SJSA1 (cell line): Measurements from ENCODE around the gene CCSER1. TPM values are rescaled to one million over a fixed set of nuclear protein-coding genes. Genes with fewer than 3 reads are reported as not detected.

Source experiments
- DNase-seq, 2 experiments: peaks; one replicate each; pipeline ENCODE4 v3.0.0-alpha.2; 2015 to 2020; ENCODE audit warnings: low spot score in 2 of 2, low read depth in 1 of 2
- H3K27ac ChIP-seq: fragments of 250-450 bp; sonication (Bioruptor Pico); 2 replicates; pipeline ENCODE4 v1.5.1; 2020; ENCODE audit warnings: mild to moderate bottlenecking, moderate library complexity
- H3K27me3 ChIP-seq: fragments of 250-450 bp; sonication (Bioruptor Pico); replicated peaks from 2 replicates; pipeline ENCODE4 v1.5.1; 2020; ENCODE audit warnings: mild to moderate bottlenecking, moderate library complexity
- H3K36me3 ChIP-seq: fragments of 250-450 bp; sonication (Bioruptor Pico); 2 replicates; pipeline ENCODE4 v1.5.1; 2020; ENCODE audit warnings: mild to moderate bottlenecking
- H3K4me1 ChIP-seq: fragments of 250-450 bp; sonication (Bioruptor Pico); replicated peaks from 2 replicates; pipeline ENCODE4 v1.6.1; 2021; ENCODE audit warnings: mild to moderate bottlenecking
- H3K4me3 ChIP-seq: fragments of 250-450 bp; sonication (Bioruptor Pico); 2 replicates; pipeline ENCODE4 v1.5.1; 2020; ENCODE audit warnings: mild to moderate bottlenecking
- H3K9me3 ChIP-seq: fragments of 250-450 bp; sonication (Bioruptor Pico); replicated peaks from 2 replicates; pipeline ENCODE4 v1.5.1; 2020; ENCODE audit warnings: mild to moderate bottlenecking
- total RNA-seq: library from RNA; depleted of rRNA; stranded (reverse); fragments of >200 nt; shearing (Covaris generic); gene quantifications from 2 replicates; pipeline ENCODE4 v1.2.3, GENCODE V29; 2014

The CCSER1 gene
- total RNA-seq, 1 experiment from 2014 or later = not detected

DNA sequence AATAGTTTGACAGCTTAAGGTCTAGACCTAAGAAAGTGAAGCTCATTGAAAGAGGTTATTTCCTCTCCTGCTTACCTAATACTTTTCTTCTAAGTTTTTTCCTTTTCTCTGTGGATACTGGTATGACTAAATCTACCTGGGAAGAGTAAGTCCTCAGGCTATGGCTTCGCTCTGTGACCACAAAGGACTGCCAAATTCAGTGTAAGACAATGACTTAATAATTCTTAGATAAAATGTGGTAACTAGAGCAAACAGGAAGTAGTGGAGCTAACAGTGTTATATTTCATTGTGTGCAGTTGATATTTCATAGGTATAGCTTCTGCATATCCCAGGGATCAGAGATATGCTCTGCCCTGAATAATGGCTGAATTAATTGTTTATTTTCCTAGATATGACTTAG lies 418.9 kb downstream of the CCSER1 start:
- Histone ChIP-seq H3K27ac (no peak overlapping the region), H3K36me3 (no peaks in the 10 kb centered on the region), H3K27me3 (no peaks in the 10 kb centered on the region), H3K4me1 (no peaks in the 10 kb centered on the region), H3K4me3 (no peak overlapping the region), H3K9me3 (no peaks in the 10 kb centered on the region)
- no peak for DNase-seq

DNA sequence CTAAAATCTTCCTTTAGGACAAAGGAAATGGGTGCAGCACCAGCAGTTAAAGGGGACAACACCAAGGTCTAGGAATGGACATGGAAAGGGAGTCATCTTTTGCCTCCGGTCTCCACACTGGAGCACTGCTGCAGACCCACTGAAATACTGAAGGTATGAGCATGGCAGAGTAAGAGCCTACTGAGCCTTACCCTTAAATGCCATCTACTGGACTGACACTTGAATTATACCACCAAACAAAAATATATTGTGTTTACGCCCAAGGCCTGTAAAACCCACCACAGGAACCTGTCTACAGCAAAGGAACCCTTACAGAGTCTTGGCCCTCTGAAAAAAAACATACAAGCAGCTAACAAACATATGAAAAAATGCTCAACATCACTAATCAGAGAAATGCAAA lies 443.4 kb downstream of the CCSER1 start:
- Histone ChIP-seq H3K9me3 (no peaks in the 10 kb centered on the region), H3K27me3 (no peaks in the 10 kb centered on the region)
- no peak for DNase-seq

DNA sequence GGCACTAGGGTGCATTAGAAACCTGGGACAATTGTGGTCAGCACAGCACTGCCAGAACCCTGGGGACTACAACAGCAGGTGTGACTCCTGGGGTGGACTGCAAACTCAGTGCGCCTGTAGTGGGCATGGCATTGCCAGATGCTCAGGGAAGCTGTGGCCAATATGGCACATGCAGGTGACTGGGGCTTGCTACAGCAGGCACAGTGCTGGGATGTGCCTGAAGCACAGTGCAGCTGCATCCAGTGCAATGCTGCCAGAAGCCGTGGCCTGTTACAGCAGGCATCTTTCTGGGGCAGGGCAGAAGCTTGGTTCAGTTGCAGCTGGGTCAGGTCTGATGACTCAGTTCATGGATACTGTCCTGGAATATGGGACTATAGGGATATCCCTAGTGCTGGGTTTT lies 445.8 kb downstream of the CCSER1 start:
- H3K36me3 ChIP-seq = no peaks in the 10 kb centered on the region
- no peaks in the 10 kb centered on the region for H3K4me1 ChIP-seq
- H3K27me3 ChIP-seq = no peaks in the 10 kb centered on the region
- DNase-seq = no peak
- no peak overlapping the region for H3K27ac ChIP-seq
- H3K4me3 ChIP-seq = no peak overlapping the region
- no peaks in the 10 kb centered on the region for H3K9me3 ChIP-seq

More for the DNA sequence above, 443.4 kb downstream of the CCSER1 start:
- no peak overlapping the region for H3K27ac ChIP-seq
- H3K4me3 ChIP-seq = no peak overlapping the region
- no peaks in the 10 kb centered on the region for H3K4me1 ChIP-seq
- H3K36me3 ChIP-seq = no peaks in the 10 kb centered on the region

DNA sequence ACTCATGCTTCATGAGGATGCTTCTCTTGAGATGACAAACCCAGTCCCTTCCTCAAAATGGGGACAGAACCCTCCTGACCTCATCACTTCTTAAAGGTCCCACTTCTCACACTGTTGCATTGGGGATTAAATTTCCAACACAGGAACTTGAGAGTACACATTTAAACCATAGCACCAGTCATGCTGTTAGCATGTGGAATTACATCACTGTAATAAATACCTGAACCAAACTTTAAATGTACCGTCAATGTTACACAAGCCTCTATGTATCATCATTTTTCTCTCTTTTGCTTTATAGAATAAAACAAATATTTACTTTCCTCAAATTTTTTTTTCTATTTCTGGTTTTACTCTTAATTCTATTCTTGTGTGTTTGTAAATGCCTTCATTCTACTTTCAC lies 448.2 kb downstream of the CCSER1 start:
- Histone ChIP-seq H3K4me3 (no peak overlapping the region), H3K9me3 (no peaks in the 10 kb centered on the region), H3K4me1 (no peaks in the 10 kb centered on the region), H3K27ac (no peak overlapping the region), H3K36me3 (no peaks in the 10 kb centered on the region), H3K27me3 (no peaks in the 10 kb centered on the region)
- no peak for DNase-seq

DNA sequence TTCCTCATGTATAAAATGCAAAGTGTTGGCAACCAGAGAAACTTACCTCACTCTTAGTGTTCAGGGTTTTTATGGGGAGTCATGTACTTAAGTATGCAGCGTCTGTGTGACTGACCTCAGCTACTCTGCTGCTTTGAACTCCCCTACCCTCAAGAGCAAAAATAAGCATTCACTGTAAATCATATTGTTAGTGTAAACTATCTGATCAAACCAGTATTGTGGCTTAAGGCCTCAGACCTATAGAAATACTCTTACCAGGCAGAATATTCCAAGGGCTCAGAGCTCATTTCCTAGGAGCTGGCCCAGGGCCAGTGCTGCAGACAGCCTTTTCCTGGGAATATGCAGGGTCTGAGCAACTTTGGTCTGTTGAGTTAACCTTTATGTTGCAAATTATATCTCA lies 453.1 kb downstream of the CCSER1 start:
- H3K9me3 ChIP-seq = no peaks in the 10 kb centered on the region
- no peak for DNase-seq
- no peaks in the 10 kb centered on the region for H3K27me3 ChIP-seq
- no peaks in the 10 kb centered on the region for H3K36me3 ChIP-seq
- no peak overlapping the region for H3K27ac ChIP-seq
- H3K4me1 ChIP-seq = no peaks in the 10 kb centered on the region
- no peak overlapping the region for H3K4me3 ChIP-seq

DNA sequence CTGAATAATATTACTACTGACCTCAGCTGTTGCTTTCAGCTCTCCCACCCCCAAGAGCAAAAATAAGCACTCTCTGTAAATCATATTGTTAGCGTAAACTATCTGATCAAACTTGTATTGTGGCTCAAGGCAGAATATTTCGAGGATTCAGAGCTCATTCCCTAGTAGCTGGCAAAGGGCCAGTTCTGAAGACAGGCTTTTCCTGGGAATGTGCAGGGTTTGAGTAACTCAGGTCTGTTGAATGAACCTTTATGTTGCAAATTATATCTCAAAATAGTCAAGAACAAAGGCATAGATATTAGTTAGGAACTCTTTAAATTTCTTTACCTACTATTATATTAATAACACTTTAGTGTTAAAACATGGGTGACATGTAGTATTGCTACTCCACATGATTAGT lies 454.9 kb downstream of the CCSER1 start:
- H3K9me3 ChIP-seq = no peaks in the 10 kb centered on the region
- H3K27me3 ChIP-seq = no peaks in the 10 kb centered on the region
- H3K4me3 ChIP-seq = no peak overlapping the region
- no peaks in the 10 kb centered on the region for H3K36me3 ChIP-seq
- no peak for DNase-seq
- no peaks in the 10 kb centered on the region for H3K4me1 ChIP-seq
- no peak overlapping the region for H3K27ac ChIP-seq

DNA sequence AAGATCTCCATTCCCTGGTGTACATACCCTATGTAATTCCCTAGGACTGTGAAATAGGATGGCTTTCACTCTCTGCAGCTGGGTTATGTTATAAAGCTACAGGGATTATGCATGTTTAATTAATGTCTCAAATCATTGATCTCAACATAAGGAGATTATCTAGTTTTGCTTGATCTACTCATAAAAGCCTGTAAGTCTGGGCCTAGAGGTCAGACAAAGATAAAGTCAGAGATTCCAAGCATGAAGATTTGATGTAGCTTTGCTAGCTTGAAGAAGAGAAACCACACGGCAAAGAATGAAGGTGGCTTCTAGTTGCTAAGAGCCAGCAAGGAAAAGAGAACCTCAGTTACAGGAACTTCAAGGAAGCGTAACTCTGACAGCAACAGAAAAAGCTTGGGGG lies 456.9 kb downstream of the CCSER1 start:
- Histone ChIP-seq H3K27ac (no peak overlapping the region), H3K27me3 (no peaks in the 10 kb centered on the region), H3K36me3 (no peaks in the 10 kb centered on the region), H3K4me1 (no peaks in the 10 kb centered on the region), H3K9me3 (no peaks in the 10 kb centered on the region), H3K4me3 (no peak overlapping the region)
- DNase-seq = no peak

- Histone ChIP-seq H3K36me3 (no peaks in the 10 kb centered on the region), H3K27me3 (no peaks in the 10 kb centered on the region), H3K27ac (no peak overlapping the region)
Measured at GRCh38 chr4:90585961-90586360, 458.8 kb downstream of the CCSER1 start.

GRCh38 chr4:90586799-90587198 lies 459.6 kb downstream of the CCSER1 start:
- DNase-seq = no peak
- Histone ChIP-seq H3K4me3 (no peak overlapping the region), H3K36me3 (no peaks in the 10 kb centered on the region), H3K4me1 (no peaks in the 10 kb centered on the region), H3K27me3 (no peaks in the 10 kb centered on the region), H3K9me3 (no peaks in the 10 kb centered on the region), H3K27ac (no peak overlapping the region)

More at GRCh38 chr4:90585961-90586360, 458.8 kb downstream of the CCSER1 start:
- Histone ChIP-seq H3K4me1 (no peaks in the 10 kb centered on the region), H3K9me3 (no peaks in the 10 kb centered on the region), H3K4me3 (no peak overlapping the region)
- DNase-seq = no peak

DNA sequence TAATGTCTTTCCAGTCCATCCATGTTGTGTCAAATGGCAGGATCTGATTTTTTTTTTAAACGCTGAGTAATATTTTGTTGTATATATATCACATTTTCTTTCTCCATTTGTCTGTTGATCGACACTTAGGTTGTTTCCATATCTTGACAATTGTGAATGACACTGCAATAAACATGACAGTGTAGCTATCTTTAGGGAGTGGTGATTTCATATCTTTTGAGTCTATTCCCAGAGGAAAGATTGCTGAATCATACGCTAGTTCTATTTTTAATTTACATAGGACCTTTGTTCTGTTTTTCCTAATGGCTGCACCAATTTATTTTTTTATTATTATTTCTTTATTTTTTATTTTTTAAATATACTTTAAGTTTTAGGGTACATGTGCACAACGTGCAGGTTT lies 470.7 kb downstream of the CCSER1 start:
- no peak overlapping the region for H3K27ac ChIP-seq
- H3K27me3 ChIP-seq = no peaks in the 10 kb centered on the region
- H3K4me3 ChIP-seq = no peak overlapping the region
- no peaks in the 10 kb centered on the region for H3K9me3 ChIP-seq
- H3K36me3 ChIP-seq = no peaks in the 10 kb centered on the region
- no peak for DNase-seq
- H3K4me1 ChIP-seq = no peaks in the 10 kb centered on the region

- Histone ChIP-seq H3K4me1 (no peaks in the 10 kb centered on the region), H3K36me3 (no peaks in the 10 kb centered on the region), H3K27me3 (no peaks in the 10 kb centered on the region), H3K9me3 (no peaks in the 10 kb centered on the region), H3K27ac (no peak overlapping the region), H3K4me3 (no peak overlapping the region)
- DNase-seq = no peak
Measured at GRCh38 chr4:90598741-90599140, 471.5 kb downstream of the CCSER1 start.

- no peak overlapping the region for H3K4me3 ChIP-seq
- no peak for DNase-seq
Measured at GRCh38 chr4:90602726-90603125, 475.5 kb downstream of the CCSER1 start.

GRCh38 chr4:90603540-90603939 lies 476.3 kb downstream of the CCSER1 start:
- no peaks in the 10 kb centered on the region for H3K4me1 ChIP-seq
- H3K36me3 ChIP-seq = no peaks in the 10 kb centered on the region
- H3K27me3 ChIP-seq = no peaks in the 10 kb centered on the region
- no peak for DNase-seq
- H3K9me3 ChIP-seq = no peaks in the 10 kb centered on the region
- no peak overlapping the region for H3K4me3 ChIP-seq
- H3K27ac ChIP-seq = no peak overlapping the region

More at GRCh38 chr4:90602726-90603125, 475.5 kb downstream of the CCSER1 start:
- Histone ChIP-seq H3K9me3 (no peaks in the 10 kb centered on the region), H3K4me1 (no peaks in the 10 kb centered on the region), H3K36me3 (no peaks in the 10 kb centered on the region), H3K27ac (no peak overlapping the region), H3K27me3 (no peaks in the 10 kb centered on the region)

GRCh38 chr4:90606781-90607180 lies 479.6 kb downstream of the CCSER1 start:
- Histone ChIP-seq H3K4me1 (no peaks in the 10 kb centered on the region), H3K9me3 (no peaks in the 10 kb centered on the region), H3K4me3 (no peak overlapping the region), H3K27me3 (no peaks in the 10 kb centered on the region), H3K36me3 (no peaks in the 10 kb centered on the region), H3K27ac (no peak overlapping the region)
- DNase-seq = no peak

DNA sequence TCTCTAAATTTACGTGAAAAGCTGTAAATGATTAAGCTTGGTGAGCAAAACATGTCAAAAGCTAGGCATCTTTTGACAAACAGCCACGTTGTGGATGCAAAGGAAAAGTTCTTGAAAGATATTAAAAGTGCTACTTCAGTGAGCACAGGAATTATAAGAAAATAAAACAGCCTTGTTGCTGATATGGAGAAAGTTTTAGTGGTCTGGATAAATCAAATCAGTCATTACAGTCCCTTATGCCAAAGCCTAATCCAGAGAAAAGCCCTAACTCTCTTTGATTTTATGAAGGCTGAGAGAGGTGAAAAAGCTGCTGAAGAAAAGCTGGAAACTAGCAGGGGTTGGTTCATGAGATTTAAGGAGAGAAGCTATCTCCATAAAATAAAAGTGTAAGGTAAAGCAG lies 487.2 kb downstream of the CCSER1 start:
- no peaks in the 10 kb centered on the region for H3K36me3 ChIP-seq
- no peaks in the 10 kb centered on the region for H3K4me1 ChIP-seq
- no peaks in the 10 kb centered on the region for H3K27me3 ChIP-seq
- H3K9me3 ChIP-seq = no peaks in the 10 kb centered on the region
- no peak overlapping the region for H3K4me3 ChIP-seq
- no peak overlapping the region for H3K27ac ChIP-seq
- no peak for DNase-seq
